HG03520 (cell line): ENCODE data around the gene EPSTI1.
"Not testable (repeated sequence)": the region's sequence is repeated elsewhere in the genome, so short reads cannot be mapped to it uniquely, and the experiment has no call there.

Experiments
- ATAC-seq: cut with Tn5 transposase; IDR thresholded peaks from one replicate; pipeline ENCODE4 v1.9.1; 2021; ENCODE audit warnings: mild to moderate bottlenecking, moderate library complexity; ENCODE audit not compliant: unreplicated experiment

EPSTI1 gene

DNA sequence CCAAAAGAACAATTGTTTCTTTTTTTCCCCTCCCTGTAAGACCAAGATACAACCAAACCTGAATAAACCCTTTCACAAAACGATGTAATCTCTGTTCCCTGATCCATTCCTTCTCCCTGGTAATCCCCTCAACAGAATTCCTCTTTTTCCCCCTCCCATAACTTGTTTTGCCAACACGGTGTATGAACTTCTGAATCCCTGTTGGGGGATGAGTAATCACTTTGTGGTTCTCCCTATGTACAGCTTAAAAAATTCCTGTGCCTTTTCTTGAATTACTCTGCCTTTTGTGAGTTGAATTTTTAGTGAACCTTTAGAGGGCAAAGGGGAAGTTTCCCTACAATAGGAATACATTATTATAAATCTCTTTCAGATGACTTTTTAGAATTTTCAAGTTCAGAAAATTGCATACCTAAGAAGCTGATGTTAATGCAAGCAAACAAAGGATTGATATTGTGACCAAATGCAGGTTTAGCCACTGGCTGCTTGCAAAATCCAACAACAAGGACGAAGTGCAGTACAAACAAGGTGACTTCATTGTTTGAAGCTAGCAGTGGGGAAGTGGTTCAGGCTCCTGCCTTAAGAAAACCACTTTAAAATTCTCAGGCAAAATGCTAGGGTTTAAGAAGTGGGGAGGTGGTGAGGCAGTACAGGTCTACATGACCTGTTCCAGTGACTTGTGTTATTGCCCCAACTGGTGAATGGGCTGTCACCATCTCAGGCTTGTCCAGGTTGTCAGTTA, 15.0 kb upstream of the EPSTI1 start:
- no peak for ATAC-seq

DNA sequence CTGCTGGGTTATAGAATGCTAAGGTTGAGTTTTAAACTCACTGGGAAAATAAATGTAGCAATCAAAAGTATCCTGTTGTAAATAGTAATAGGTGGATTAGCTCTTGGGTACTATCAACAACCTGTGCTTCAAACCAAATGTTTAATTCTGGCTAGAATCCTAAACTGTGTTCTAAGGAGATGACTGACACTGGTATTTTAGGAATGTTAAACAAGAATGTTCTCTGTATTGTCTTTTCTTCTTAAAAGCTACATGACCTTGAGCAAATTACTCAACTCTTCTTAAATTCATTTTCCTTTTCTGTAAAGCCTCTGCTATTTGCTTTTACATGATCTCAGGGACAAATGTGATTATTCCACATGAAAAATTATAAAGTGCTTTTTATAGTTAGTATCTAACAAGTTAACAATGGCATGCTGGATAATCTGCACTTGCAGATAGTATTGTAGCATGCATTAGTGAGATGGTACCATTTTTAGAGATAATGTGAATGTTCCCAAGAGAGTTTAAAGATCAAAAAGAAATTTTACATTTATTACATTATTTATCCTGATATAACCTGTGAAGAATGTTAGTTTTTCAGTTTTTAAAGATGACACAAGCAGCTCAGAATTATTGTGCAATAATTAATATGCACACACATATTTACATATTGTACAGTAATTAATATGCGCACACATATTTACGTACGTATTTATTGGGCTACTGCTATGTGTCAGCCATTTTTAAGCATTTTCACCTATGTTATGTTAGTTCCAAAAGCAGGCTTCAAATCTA, 13.6 kb upstream of the EPSTI1 start:
- no peak for ATAC-seq

DNA sequence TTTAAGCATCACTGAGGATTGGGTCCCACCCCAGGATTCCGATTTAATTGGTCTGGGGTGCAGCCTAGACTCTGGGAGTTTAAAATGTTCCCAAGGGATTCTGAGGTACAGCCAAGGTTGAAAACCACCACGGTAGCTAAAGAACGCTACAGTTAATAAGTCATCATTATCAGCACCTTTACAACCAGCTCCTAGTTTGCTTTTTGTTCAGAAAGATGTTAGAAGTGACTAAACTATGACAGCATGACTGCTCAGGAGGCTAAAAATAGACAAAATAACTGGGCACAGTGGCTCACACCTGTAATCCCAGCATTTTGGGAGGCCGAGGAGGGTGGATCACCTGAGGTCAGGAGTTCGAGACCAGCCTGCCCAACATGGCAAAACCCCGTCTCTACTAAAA, 11.7 kb upstream of the EPSTI1 start:
- ATAC-seq, result no peak

DNA sequence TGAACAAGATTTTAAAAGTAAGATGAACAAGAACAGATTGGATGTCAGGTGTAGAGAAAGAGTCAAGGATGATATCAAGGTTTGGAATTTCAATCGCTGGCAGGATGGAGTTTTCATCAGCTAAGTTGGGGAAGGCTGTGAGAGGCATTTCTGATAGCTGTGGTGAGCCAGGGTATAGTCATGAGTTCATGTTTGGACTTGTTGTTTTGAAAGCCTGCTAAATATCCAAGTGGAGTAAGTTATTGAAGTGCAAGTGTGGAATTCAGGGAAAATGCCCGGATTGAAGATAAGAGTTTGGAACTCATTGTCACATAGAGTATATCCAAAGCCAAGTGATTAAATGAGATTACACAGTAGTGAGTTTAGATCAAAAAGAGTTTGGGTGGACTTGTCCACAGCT, 11.0 kb upstream of the EPSTI1 start:
- no peak for ATAC-seq

DNA sequence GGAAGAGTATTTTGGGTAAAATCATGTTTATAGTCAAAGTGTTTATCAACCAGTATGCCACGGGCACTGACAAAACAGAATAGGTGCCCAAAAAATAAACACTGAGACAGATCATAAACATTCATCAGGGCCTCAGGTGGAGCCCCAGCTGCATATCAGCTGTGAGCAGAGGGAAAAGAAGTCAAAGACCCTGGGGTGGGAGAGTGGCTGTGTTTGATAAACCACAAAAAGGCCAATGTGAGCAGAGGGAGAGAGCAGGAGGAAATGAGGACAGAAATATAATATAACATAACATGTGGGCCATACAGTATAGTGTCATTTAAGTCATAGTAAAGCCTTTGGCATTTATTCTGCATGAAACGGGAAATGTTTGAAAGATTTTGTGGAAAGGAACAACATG, 10.0 kb upstream of the EPSTI1 start:
- ATAC-seq, result no peak

DNA sequence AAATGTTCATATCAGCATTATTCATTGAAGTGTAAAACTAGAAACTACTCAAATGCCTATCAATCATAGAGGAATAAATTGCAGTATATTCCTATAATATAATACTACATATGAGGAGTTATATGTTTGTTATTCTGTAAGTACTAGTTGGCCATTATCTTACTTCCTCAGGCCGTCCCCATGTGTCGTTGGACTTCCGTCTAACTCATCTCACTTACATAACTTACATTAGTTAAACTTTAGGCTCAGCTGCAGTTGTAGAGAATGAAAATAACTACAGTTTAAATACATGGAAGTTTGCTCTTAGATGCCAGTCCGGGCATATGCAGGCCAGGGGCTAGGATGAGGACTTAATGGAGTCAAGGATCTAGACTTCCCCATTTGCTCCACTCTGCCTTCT, 8.6 kb upstream of the EPSTI1 start:
- ATAC-seq, result no peak

DNA sequence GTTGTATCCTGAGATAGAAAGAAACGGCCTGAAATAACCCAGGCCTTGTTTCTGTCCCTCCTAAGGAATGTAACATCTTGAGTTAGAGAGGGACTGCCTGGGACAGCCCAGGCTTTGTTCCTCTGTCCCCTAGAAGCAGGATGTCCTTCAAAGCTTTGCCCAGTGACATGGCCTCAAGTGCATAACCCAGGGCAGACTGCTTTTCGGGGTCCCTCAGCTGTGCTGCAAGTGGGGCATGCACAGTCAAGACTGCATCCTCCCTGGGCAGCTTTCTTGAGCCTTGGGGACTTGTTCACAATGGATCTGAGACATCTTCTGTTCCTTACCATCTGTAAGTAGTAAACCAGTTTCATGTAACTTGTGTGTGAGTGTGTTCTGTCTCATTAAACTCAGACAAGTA, 7.5 kb upstream of the EPSTI1 start:
- ATAC-seq, result no peak

DNA sequence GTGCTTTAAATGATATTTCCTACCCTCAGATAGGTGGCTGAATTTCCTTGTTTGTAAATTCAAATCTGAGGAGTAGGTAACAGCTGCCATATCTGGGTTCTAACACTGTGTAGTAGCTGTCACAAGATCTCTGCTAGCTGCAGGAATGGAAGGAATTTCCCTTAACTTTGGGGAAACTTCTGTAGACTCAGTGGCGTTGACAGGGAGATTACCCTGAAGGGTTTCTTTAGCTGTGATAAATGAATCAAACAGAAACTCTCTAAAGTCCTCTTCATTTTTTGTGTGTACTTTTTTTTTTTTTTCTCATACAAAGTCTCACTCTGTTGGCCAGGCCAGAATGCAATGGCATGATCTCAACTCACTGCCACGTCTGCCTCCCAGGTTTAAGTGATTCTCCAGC, 5.3 kb upstream of the EPSTI1 start:
- ATAC-seq, result no peak

DNA sequence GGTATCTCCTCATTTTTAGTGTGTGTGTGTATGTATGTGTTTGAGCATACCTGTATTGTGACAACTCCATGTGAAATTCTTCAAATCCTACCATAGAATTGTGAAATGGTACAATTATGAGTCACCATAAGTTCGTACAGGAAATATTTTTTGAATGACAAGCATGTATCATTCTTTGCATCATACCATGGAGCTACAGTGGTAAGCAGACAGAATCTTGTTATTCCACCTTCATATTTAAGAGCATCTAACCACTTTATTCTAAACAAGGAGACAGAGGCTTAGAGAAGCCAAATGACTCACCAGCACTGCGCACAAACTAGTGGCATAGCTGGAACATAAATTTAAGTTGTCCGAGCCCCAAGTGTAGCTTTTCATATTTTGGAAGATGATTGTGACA, 4.5 kb upstream of the EPSTI1 start:
- no peak for ATAC-seq

DNA sequence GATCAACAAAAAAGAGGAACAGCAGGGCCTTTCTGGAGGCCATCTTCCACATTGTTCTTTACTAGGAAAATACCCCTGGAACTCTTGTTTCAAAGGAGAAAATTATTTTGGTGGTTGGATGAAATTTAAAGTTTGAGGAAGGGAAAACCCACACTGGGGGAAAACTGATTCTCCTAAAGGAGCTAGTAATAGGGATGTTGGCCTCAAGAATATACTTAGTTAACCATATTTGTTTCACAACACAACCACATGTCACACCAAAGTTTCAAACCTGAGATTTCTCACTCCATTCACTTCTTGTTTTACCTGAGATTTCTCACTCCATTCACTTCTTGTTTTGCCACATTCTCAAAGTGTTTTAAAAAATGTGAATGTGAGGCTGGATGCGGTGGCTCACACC, 2.8 kb upstream of the EPSTI1 start:
- ATAC-seq, result no peak

DNA sequence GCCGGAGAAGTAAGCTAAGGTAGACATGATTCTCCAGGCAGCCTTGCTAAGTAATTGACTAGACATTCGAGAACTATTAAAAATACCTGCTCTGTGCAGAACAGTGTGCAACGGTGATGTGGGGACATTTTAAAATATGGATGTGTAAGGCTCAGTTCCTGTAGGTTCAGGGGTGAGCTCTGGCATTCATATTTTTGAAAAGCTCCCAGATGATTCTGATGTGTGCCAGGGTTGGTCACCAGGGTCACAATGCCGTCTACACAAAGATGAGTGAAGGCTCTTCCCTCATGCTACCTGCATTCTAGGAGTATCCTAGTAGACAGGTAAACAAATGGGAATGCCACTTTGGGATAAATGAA, 702 bp upstream of the EPSTI1 start:
- ATAC-seq, result peak; percentile 6

DNA sequence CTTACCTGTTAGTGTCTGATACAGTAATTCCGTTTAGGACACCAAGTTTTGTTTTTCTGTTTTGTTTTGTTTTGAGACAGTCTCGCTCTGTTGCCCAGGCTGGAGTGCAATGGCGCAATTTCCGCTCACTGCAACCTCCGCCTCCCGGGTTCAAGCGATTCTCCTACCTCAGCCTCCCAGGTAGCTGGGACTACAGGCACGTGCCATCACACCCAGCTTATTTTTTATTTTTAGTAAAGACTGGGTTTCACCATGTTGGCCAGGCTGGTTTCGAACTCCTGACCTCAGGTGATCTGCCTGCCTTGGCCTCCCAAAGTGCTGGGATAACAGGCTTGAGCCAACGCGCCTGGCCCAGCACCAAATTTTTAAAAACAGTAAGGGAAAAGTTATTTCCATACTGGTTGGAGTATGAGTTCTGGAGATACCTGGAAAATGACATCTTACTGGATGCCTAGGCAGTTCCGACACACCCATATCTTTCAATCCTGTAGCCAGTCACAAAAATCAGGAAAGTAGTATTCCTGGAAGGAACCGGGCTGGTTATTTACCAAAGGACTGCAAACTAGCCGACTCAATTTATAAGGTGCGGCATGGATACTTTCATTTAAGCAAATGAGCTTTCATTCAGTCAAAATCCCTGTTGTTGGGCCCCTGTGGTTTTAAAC, 676 bp downstream of the EPSTI1 start:
- ATAC-seq, result not testable (repeated sequence)

DNA sequence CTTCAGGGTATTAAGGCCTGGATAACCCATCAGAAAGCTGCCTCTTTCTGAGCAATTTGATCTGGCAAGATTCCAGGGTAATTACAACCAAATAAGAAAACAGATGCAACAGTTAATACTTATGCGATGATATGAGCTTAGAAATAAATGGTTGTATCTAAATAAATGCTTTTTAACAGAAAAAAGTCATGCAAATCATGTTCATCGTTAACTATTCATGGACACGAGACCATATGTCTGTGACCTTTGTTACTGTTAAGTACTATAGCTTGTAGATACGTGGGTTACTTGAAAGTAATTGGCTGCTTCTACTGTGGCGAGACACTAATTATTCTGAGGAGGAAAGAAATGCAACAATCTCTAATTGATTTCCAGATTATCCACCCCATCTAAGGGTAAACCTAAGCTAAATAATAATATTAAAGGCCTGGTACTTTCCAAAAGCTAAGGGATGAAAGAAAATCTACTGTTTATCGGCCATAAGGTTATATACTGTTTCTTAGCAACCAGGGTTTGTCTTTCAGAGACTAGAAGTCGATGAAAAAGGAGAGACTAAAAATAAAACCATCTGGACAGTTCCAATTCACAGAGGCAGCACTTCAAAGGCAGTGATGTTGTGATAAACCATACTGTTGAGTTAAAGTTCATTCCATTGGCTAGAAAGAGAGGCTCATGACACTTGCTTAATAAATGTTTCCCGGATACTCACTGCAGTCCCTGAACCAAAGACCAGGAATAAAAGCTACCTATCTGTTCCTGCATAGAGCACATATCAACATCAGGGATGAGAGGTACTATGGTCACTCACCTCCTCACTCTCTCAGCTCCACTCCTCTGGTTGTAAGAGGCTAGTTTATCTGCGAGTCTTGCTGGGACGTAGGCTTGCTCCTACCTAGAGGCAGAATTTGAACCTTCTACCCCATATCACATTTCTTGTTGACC, 1.5 kb downstream of the EPSTI1 start:
- ATAC-seq, result no peak

DNA sequence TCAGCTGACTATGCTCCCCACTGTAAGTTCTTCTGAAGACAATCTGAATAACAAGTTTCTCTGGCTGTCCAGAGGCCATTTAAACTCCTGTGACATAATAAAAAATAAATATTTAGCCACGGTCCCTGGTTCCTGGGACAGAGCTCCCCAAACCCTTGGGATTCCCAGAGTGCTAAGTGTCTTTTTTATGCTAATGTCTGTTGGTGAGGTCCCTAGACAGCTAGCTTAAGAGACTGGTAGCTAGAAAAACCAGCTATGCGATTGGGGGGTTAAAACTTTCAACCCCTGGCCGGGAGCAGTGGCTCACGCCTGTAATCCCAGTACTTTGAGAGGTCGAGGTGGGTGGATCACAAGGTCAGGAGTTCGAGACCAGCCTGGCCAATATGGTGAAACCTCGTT, 5.9 kb downstream of the EPSTI1 start:
- no peak for ATAC-seq

DNA sequence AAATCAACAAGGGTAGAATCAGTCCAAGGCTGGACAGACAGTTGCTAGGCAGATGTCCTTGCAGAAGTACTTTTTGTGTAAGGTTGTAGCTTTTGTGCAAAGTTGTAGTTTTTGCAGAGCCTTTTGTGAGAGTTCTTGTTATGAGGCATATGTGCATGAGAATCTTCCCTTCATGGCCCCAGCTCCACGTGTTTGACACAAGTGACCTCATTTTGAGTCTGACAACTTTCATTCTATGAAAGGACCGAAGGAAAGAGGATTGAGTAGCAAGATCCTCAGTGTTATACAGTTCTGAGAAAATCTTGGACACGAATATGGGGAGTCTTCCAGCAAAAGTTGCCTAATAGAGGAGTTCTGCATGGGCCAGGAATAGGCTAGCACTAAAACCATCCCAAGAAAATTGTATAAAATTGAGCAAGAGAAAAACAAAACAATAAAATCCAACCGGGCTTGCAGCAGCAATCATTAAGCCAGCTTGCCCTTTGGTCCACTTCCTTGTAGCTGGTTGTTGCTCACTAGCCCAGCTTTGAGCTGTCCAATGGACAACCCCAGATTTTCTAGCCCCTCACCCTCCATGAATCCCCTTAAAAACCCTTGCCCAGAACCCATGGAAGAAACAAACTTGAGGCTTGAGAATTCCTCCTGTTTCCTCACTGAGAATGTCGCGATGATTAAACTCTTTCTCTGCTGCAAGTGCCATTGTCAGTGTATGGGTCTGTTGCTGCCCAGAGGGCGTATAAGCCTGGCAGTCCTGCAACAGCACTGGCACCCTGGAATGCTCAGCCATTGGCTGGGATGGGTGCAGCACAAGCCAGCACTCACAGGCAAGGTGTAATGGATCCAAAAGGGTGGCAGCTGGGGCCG, 6.5 kb downstream of the EPSTI1 start:
- ATAC-seq, result no peak

DNA sequence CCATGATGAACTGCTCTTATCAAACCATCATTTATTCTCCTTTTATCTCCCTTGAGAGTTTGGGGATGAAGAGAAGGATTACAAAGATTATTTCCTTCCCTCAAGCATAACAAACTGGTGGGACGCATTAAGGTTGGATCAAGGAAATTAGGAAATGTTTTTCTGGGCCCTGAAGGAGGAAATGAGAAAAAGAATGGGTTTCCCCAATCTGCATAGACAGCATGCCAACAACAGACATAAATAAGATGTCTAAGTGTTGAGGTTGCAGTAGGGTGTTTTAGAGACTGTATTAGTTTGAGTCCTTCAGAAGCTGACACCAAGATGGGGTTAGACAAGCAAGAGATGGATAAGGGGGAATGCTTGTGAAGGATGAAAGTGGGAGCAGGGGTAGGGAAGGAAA, 7.3 kb downstream of the EPSTI1 start:
- ATAC-seq, result no peak

DNA sequence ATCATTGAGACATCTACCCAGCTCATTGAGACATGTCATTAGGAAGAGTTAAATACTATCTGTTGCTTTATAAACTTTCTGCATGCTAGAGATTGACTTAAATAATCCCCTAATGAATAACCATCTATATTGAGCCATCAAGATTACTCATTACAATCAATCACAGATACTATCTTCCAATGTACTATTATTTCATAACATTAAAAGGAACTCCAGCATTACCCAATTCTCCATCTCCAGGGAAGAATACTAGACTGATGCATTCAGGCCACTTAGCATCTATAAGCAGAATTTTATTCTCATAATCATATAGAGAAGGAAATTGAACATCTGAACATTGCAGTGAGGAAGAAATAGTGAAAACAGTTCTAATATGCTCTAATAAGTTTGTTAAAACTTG, 8.0 kb downstream of the EPSTI1 start:
- ATAC-seq, result no peak

DNA sequence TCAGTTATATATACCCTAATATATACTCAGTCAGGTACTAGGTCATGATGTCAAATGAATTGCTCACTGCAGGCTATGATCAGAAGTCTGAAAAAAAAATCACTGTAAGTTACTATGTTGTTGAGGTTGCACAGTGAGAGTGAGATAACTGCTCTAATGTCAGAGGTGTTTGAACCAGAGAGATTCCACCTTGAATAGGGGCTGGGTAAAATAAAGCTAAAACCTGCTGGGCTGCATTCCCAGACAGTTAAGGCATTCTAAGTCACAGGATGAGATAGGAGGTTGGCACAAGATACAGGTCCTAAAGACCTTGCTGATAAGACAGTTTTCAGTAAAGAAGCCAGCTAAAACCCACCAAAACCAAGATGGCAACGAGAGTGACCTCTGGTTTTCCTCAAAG, 10.2 kb downstream of the EPSTI1 start:
- no peak for ATAC-seq

DNA sequence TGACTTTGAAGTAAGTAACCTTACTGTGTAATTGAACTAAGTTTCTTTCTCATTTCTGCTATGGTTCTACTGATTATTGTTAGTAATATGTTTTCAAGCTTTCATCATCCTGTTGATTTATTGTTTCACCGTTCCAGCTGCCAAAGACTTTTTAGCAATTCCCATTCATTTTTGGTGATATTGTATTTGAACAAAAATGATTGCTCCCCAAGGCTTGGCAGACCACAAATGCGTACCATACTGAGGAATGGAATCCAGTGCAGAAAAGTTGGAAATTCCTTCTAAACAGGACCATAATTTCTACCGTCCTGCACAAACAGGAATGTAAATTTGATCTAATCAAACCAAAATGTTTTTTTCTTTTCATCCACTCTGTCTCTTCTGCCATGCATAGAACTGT, 10.7 kb downstream of the EPSTI1 start:
- no peak for ATAC-seq

DNA sequence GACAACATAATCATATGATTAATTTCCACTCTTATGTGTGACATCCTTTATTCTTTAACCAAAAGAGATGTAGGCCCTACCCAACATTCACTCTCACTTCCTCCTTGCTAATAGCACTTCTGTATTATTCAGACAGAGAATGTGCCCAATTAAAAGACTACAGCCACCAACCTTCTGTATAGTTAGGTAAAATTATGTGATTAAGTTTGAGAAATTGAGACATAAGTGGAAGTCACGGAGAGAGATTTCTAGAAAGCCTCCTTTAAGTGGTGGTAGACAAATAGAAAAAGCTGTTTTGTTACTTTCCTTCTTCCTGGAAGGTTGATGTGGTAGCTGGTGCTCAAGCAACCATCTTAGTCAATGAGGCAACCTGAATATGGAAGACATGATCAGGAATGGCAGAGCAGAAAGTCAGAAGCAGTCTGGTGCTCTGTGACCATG, 14.8 kb downstream of the EPSTI1 start:
- no peak for ATAC-seq
